G401 (cell line): ENCODE data around the gene SLC9A4. TPM values are rescaled to one million over a fixed set of nuclear protein-coding genes. Genes with fewer than 3 reads are reported as not detected.

ENCODE experiments used
- total RNA-seq: library from RNA; depleted of rRNA; stranded (reverse); fragments of >200 nt; shearing (Covaris generic); gene quantifications from 2 replicates; pipeline ENCODE4 v1.2.3, GENCODE V29; 2014; rRNA removed

The SLC9A4 gene
- total RNA-seq, 1 experiment from 2014 or later = not detected

Other genes starting within 250 kb of the SLC9A4 start
- not detected in 2 replicates for gene IL1RL1, start 161.7 kb upstream of the SLC9A4 start, total RNA-seq
- not detected in 2 replicates for gene IL18R1, start 117.4 kb upstream of the SLC9A4 start, total RNA-seq
- not detected in 2 replicates for gene IL18RAP, start 50.1 kb upstream of the SLC9A4 start, total RNA-seq
- not detected in 2 replicates for gene SLC9A2, start 146.3 kb downstream of the SLC9A4 start, total RNA-seq